GM13977 (cell line): Measurements from ENCODE around the gene TMEM8B.

Experiments
- DNase-seq: peaks from one replicate; pipeline ENCODE4 v3.0.0; 2012; ENCODE audit warnings: low spot score
- in situ Hi-C: fragments of 300-500 bp; cut with MboI; formaldehyde crosslinking; loops from one replicate; pipeline ENCODE4 v1.12.0; 2022; ENCODE audit warnings: low sequenced_read_pairs, low pct_unique_long_range_greater_than_20kb, mixed read lengths, inconsistent platforms; ENCODE audit not compliant: unreplicated experiment
- TF ChIP-seq, protein P1 (sequence below): IDR thresholded peaks from 2 replicates; pipeline ENCODE4 v1.5.1; 2012; ENCODE audit warnings: mild to moderate bottlenecking, control low read depth; ENCODE audit not compliant: insufficient read depth; ENCODE audit errors: extremely low read depth, missing control alignments

The TMEM8B gene

GRCh38 chr9:35839926-35840325 lies 10.9 kb downstream of the TMEM8B start:
- TF ChIP-seq, protein P1, sequence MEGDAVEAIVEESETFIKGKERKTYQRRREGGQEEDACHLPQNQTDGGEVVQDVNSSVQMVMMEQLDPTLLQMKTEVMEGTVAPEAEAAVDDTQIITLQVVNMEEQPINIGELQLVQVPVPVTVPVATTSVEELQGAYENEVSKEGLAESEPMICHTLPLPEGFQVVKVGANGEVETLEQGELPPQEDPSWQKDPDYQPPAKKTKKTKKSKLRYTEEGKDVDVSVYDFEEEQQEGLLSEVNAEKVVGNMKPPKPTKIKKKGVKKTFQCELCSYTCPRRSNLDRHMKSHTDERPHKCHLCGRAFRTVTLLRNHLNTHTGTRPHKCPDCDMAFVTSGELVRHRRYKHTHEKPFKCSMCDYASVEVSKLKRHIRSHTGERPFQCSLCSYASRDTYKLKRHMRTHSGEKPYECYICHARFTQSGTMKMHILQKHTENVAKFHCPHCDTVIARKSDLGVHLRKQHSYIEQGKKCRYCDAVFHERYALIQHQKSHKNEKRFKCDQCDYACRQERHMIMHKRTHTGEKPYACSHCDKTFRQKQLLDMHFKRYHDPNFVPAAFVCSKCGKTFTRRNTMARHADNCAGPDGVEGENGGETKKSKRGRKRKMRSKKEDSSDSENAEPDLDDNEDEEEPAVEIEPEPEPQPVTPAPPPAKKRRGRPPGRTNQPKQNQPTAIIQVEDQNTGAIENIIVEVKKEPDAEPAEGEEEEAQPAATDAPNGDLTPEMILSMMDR = no peak
- in situ Hi-C loops = no loop called here

GRCh38 chr9:35840881-35841644 lies 12.0 kb downstream of the TMEM8B start:
- in situ Hi-C loops = no loop called here
- no peak for DNase-seq
- TF ChIP-seq, protein P1 = no peak

More at GRCh38 chr9:35839926-35840325, 10.9 kb downstream of the TMEM8B start:
- no peak for DNase-seq

- DNase-seq = no peak
- TF ChIP-seq, protein P1 = no peak
- in situ Hi-C loops = no loop called here
Observed at GRCh38 chr9:35841645-35841900, 12.5 kb downstream of the TMEM8B start.

DNA sequence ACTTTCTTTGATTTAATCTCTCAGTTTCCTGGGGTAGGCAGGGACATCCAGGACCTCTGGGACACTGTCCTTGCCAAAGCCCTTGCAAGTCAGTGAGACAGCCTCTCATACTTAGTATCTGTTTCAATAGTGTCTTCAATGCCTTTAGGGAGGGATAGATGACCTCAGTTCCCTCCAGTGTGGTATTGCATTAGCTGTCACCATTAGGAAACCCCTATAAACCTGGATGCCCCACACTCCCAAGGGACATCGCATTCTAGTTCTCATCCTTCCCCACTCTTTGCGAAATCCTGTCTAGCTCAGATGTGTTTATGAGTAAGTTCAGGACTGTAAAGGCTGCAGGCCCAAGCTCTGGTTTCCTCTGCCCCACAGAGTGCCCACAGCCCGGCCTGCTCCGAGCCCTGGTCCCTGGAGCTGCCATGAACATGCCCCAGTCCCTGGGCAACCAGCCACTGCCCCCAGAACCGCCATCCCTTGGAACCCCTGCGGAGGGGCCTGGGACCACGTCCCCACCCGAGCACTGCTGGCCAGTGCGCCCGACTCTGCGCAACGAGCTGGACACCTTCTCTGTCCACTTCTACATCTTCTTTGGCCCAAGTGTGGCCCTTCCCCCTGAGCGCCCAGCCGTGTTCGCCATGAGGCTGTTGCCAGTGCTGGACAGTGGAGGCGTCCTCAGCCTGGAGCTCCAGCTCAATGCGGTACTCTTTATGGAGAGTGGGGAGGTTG lies 13.2 kb downstream of the TMEM8B start:
- in situ Hi-C loops = no loop called here
- TF ChIP-seq, protein P1 = no peak
- no peak for DNase-seq

- peak; percentile 80 for DNase-seq
- TF ChIP-seq, protein P1 = no peak
- in situ Hi-C loops = no loop called here
Observed at GRCh38 chr9:35842795-35843194, 13.8 kb downstream of the TMEM8B start.

DNA sequence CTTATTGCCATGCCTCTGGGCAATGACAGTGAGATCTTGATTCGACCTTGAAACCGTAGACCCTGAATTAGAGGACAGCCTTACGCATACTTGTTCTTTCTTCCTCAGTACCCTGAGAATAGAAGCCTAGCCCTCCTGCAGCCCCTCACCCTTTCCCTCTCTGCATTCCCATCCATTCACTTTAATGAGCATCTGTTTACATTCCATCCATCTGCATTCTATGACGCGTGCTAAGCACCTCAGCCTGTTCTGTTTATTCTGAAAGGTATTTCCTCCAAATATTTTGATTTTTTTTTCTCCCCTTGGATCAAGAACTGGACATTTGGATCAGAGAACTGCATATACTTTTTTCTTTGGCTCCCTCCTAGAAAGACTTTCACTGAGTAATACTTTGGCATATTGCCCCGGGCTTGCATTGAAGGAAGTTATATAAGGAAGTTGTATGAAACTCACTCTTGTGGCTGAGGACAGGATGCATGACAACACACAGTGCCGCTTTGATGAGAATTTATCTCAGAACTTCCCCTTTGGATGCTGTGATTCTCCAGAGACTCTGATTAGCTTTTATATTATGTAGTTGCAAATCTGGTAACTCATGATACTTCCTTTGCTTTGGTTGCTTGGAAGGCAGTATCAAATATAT lies 15.7 kb downstream of the TMEM8B start:
- peak; percentile 53 for DNase-seq
- TF ChIP-seq, protein P1 = no peak
- in situ Hi-C loops = no loop called here
